Bone marrow (tissue), 2 donors: ENCODE results near the gene HACD2.

Experiments
- DNase-seq, 2 donors: peaks; one replicate each; lab custom pipeline; 2025; lab: John Stamatoyannopoulos, UW

HACD2 gene

GRCh38 chr3:123481722-123482457, 103.0 kb downstream of the HACD2 start:
- DNase-seq: no peak

- no peak for DNase-seq
Measured at GRCh38 chr3:123481071-123481470, 103.8 kb downstream of the HACD2 start.

DNA sequence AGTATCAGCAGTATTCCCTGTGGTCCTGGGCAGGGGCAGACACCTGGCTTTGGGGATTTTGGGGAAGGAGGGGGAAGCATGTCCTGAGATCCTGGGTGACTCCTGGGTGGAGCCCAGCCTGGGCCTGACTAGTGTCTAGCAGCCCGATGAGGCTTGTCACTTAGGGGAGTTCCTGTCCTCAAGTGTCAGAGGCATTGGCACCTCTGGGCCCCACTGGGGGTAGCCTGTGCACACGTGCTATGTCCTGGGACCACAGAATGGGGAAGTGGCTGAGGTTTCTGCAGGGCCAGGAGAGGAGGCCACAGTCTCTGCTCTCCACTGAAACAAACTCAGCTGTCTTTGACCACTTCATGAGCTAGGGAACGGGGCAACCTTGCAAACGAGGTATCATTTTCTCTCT, 104.4 kb downstream of the HACD2 start:
- no peak for DNase-seq

DNA sequence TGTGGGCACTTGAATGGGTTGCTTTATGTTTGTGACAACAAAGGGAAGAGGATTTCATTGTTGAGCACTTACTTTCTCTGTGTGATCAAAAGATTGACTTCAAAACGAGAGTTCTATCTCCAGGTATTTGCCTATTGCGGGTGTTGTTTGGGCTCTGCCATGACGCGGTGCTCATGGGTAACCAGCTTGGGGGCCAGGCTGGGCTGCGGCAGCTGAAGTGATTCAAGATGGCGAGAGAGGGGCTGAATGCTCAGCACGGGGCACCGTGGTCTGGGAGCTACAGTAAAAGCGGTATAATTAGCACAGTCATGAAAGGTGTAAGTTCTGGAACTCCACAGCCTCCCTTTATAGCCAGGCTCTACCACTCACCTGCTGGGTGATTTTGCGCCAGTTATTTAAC, 105.0 kb downstream of the HACD2 start:
- DNase-seq: no peak

DNA sequence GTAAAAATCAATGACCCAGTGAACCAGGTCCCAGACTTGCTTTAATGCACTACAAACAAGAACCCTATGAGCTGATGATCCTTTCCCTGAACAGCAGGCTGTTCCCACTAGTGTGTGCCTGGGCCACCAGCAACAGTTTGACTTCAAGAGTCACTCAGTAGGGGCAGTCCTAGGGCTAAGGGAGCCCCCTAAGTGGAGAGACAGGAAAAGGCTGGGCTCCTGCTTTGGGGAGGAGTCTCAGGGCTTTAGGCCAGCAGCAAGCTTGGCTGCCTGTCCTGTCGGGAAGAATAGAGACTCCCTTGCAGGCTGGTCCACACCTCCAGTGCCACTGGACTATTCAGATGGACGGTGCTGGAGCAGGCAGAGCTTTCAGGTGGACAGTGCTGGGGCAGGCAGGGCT, 106.5 kb downstream of the HACD2 start:
- no peak for DNase-seq

DNA sequence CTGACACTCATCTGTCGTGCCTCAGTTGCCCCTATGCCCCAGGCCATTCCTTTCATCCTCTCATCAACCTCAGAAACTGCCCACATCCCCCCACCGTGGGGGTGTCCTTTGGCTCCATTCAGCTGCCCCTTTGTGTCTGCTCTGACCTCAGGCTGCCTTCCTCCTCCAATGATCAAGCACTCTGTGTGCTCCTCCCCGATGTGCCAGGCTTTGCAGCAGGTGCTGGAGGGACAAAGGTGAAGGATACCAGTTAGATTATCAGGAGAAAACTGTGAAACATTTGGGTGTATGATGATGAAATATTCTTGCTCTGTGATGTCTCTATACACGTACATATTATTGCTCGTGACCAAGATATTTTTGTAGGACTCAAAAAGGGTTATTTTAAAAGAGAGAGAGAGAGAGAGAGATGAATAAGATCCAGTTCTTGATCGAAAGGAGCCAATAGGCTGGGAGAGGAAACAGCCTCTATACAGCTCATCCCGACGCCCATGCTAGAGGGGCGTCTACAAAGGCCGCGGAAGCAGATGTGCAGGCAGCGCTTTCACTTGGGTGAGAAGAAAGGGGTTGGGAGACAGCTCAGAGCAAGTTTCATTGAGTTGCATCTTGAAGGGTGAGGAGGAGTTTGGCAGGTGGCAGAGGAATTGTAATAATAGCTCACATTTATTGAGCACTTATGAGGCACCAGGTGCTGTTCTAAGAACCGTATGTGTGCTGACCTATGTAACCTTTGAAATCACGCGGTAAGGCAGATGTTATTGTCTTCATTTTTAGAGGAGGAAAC, 107.7 kb downstream of the HACD2 start:
- no peak for DNase-seq

- no peak for DNase-seq
Measured at GRCh38 chr3:123475786-123476185, 109.1 kb downstream of the HACD2 start.

- no peak for DNase-seq
Measured at GRCh38 chr3:123471106-123471505, 113.7 kb downstream of the HACD2 start.

GRCh38 chr3:123469323-123469995, 115.4 kb downstream of the HACD2 start:
- no peak for DNase-seq

GRCh38 chr3:123467046-123467445, 117.8 kb downstream of the HACD2 start:
- DNase-seq: no peak

- DNase-seq: no peak
Measured at GRCh38 chr3:123464211-123464610, 120.6 kb downstream of the HACD2 start.

DNA sequence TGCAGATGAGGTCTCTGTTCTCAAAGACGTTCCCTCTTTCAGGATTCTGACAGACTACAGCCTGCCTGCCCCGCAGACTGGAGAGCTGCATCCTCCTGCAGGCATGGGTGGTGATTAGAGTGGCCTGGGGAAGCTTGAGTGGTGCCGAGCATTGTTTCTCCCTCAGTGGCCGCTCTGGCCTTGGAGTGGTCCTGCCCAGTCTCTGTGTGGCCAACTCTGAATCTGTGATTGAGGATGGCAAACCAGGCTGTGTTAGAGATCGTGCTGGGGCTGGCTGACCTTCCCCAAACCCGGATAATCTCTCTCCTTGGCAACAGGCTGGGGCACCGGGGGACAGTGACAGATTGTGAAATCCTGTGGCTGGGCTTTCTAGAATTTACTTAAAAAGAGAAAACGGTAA, 125.0 kb downstream of the HACD2 start:
- DNase-seq: no peak

GRCh38 chr3:123458255-123458654, 126.6 kb downstream of the HACD2 start:
- no peak for DNase-seq

- DNase-seq: no peak
Measured at GRCh38 chr3:123457841-123458240, 127.0 kb downstream of the HACD2 start.

DNA sequence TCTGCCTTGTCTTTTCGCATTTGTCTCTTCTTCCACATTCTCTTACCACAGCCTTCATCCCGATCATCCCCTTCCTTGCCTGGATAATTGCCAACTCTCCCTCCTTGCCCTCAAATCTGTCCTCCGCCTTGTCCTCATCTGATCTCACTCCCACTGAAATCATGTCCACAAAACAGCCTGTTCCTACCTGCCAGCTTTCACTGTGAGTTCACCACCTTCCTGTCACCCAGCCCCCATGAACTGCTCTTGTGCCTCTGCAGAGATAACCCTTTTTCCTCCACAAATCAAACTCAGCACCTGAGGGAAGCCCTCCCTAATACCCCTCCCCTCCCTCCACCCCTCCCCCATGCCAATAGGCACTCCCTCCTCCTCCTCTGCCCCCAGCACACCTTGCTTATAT, 131.2 kb downstream of the HACD2 start:
- DNase-seq: no peak

- no peak for DNase-seq
Measured at GRCh38 chr3:123451186-123451585, 133.7 kb downstream of the HACD2 start.

GRCh38 chr3:123449997-123450604, 134.8 kb downstream of the HACD2 start:
- DNase-seq: no peak

- no peak for DNase-seq
Measured at GRCh38 chr3:123449102-123449996, 135.5 kb downstream of the HACD2 start.

- no peak for DNase-seq
Measured at GRCh38 chr3:123448536-123449101, 136.2 kb downstream of the HACD2 start, which contains the start of gene ADCY5. Gene ADCY5 (minus strand): TSS chr3:123449090. CDS start chr3:123448545, 545 bp downstream.

DNA sequence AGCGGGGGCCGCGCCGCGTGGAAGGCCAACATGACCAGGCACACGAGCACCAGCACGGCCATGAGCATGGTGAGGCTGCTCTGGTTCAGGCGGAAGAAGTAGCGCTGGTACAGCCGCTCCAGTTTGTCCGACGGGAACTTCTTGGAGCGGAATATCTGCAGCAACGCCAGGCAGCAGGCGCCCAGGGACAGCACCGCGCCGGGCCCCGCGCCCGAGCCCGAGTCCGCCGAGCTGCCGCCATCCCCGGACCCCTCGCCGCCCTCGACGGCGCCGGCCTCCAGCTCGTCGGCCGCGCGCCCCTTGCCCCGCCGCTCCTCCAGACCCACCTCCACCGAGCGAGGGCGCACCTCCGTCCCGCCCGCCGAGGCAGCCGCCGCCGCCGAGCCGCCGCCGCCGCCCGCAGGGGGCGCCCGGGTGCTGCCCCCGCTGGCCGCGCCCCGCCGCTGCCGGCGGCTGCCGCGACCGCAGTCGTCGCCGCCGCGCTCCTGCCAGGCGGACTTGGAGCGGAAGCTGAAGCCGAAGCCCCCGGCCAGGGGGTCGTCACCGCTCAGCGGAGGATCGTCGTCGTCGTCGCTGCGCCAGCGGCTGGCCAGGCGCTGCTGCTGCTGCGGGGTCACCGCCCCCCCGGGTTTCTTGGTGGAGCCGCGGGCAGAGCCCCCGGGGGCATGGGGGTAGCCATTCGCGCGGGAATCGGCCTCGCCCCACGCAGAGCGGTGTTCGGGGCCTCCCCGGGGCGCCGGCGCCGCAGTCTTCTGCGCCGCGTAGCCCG, 136.9 kb downstream of the HACD2 start:
- no peak for DNase-seq
